CD8-positive, alpha-beta memory T cell (primary cell): ENCODE data around the gene PIGC. TPM values are rescaled to one million over a fixed set of nuclear protein-coding genes. Genes with fewer than 3 reads are reported as not detected.

ENCODE experiments used
- CTCF ChIA-PET: fragments of 350-600 bp; sonication (Branson Sonifier 250); formaldehyde crosslinking; loops from one replicate; lab custom pipeline; 2021; ENCODE audit warnings: antibody characterized with exemption; lab: Charles Lee
- POLR2A ChIA-PET: fragments of 350-600 bp; sonication (Branson Sonifier 250); formaldehyde crosslinking; loops from one replicate; lab custom pipeline; 2021; ENCODE audit warnings: antibody characterized with exemption; lab: Charles Lee
- DNase-seq, 5 donors: peaks; one replicate each; pipeline versions ENCODE4 v3.0.0 to v3.0.0-alpha.2; 2020 to 2022; ENCODE audit warnings: mixed read lengths in 1 of 5
- H3K27ac ChIP-seq: one replicate; pipeline ENCODE4 v1.7.0; 2013; ENCODE audit warnings: low read depth, mild to moderate bottlenecking, low read length, moderate library complexity
- H3K27me3 ChIP-seq: 2 replicates; pipeline ENCODE4 v1.7.0; 2013; ENCODE audit warnings: low read length, mild to moderate bottlenecking; ENCODE audit not compliant: insufficient read depth, poor library complexity, severe bottlenecking
- H3K36me3 ChIP-seq: 2 replicates; pipeline ENCODE4 v1.7.0; 2013; ENCODE audit warnings: mild to moderate bottlenecking, low read length, moderate library complexity; ENCODE audit not compliant: insufficient read depth
- H3K4me1 ChIP-seq: 2 replicates; pipeline ENCODE4 v1.7.0; 2013; ENCODE audit warnings: mild to moderate bottlenecking, low read length, moderate library complexity; ENCODE audit not compliant: insufficient read depth
- H3K4me3 ChIP-seq: 2 replicates; pipeline ENCODE4 v1.7.0; 2013; ENCODE audit warnings: mild to moderate bottlenecking, low read length
- H3K9me3 ChIP-seq: 2 replicates; pipeline ENCODE4 v1.7.0; 2013; ENCODE audit warnings: mild to moderate bottlenecking, low read length
- H3K27ac Mint-ChIP-seq, 8 donors: one replicate each; pipeline ENCODE4 v1.8.0; 2020 to 2021; ENCODE audit warnings: mixed read lengths in 8 of 8, mild to moderate bottlenecking in 6 of 8, inconsistent platforms in 3 of 8, moderate library complexity in 3 of 8
- H3K27me3 Mint-ChIP-seq, 2 donors: one replicate each; pipeline ENCODE4 v1.8.0; 2020 to 2021; ENCODE audit warnings: mixed read lengths in 2 of 2, mild to moderate bottlenecking in 1 of 2, moderate library complexity in 1 of 2
- H3K36me3 Mint-ChIP-seq, 3 donors: one replicate each; pipeline ENCODE4 v1.8.0; 2020 to 2021; ENCODE audit warnings: mixed read lengths in 3 of 3, inconsistent platforms in 1 of 3, mild to moderate bottlenecking in 1 of 3
- H3K4me1 Mint-ChIP-seq, 3 donors: one replicate each; pipeline ENCODE4 v1.8.0; 2020 to 2021; ENCODE audit warnings: mixed read lengths in 3 of 3, inconsistent platforms in 1 of 3, mild to moderate bottlenecking in 1 of 3
- H3K4me3 Mint-ChIP-seq, 7 donors: one replicate each; pipeline ENCODE4 v1.8.0; 2020 to 2021; ENCODE audit warnings: mixed read lengths in 7 of 7, mild to moderate bottlenecking in 6 of 7, moderate library complexity in 4 of 7, inconsistent platforms in 2 of 7
- H3K9me3 Mint-ChIP-seq, 5 donors: one replicate each; pipeline ENCODE4 v1.8.0; 2020 to 2022; ENCODE audit warnings: mixed read lengths in 5 of 5, mild to moderate bottlenecking in 3 of 5, moderate library complexity in 2 of 5, inconsistent platforms in 1 of 5
- polyA plus RNA-seq: library from polyadenylated mRNA; unstranded; fragments of 300-500 nt; fragmentation: Illumina TruSeq; gene quantifications from one replicate; pipeline ENCODE4 v1.2.3, GENCODE V29; 2021
- total RNA-seq, 2 experiments: library from RNA; stranded (reverse); gene quantifications; one replicate each; pipeline ENCODE4 v1.2.3, GENCODE V29; 2021

PIGC gene
- total and polyA plus RNA-seq, 3 experiments from 2014 or later: 26.4 to 88.5 (median 27.8) TPM

DNA sequence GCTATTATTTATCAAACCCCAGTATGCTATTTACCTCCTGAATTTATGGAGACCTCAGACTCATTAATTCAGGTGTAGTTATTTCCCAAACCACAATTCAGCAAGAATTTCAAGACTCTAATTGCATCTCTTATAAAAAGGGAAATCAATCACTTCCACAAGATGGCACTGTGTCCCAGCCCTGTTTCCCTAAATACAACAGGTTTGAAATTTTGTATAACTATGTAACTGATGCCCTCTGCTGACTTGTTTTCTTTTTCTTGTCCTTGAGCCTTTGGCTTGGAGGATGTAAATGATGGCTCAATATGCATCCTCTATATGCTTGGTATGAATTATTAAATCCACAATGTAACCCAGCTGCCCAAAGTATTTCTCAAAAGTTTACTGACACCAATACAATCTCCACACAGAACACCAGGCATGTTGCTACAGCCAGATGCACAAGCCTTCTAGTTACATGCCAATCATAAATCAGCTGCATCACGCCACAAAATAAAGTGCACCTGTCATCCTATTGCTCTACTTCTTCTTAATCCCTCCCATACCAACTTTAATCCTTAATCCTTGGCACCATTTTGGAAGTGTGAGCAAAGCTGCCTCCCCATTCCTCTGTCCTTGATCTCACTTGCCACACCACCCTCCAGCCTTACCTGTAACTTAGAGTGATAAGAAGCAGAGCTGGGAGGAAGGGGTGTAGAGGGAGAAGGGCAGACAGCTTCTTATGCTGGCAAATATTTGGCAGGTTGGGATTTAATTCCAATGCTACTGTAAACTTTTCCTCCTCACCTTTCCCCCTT, 14.3 kb downstream of the PIGC start:
- POLR2A ChIA-PET: interaction anchor here (1.1 to 1.3 kb wide), 2 partner anchors 10 to 15 kb away, joined by 3 read pairs; partner anchors contain the start of gene PIGC
- no peaks in the 10 kb centered on the region for H3K27me3 Mint-ChIP-seq
- no peaks in the 10 kb centered on the region for H3K27me3 ChIP-seq
- H3K36me3 ChIP-seq: no peaks in the 10 kb centered on the region
- no peaks in the 10 kb centered on the region for H3K9me3 Mint-ChIP-seq
- no peaks in the 10 kb centered on the region for H3K9me3 ChIP-seq
- H3K4me1 Mint-ChIP-seq: peaks cover 19 to 44% (median 38%) of the 10 kb centered on the region in 3 donors
- H3K4me3 Mint-ChIP-seq: no peak overlapping the region
- H3K27ac ChIP-seq: no peak overlapping the region
- no peak overlapping the region for H3K4me3 ChIP-seq
- peak in 4 of 5 donors; percentile 14 to 58 (median 50) for DNase-seq
- H3K4me1 ChIP-seq: peaks cover 66% of the 10 kb centered on the region
- peak overlapping the region in 4 of 8 donors; percentile 18 to 57 (median 26) for H3K27ac Mint-ChIP-seq
- H3K36me3 Mint-ChIP-seq: peaks cover 0 to 9% (median 2%) of the 10 kb centered on the region in 3 donors
- CTCF ChIA-PET: interaction anchor here (0.6 to 5.3 kb wide), 7 partner anchors 13 to 1855 kb away, joined by 3 to 55 read pairs (median 3); partner anchors contain the start of gene PIGC

DNA sequence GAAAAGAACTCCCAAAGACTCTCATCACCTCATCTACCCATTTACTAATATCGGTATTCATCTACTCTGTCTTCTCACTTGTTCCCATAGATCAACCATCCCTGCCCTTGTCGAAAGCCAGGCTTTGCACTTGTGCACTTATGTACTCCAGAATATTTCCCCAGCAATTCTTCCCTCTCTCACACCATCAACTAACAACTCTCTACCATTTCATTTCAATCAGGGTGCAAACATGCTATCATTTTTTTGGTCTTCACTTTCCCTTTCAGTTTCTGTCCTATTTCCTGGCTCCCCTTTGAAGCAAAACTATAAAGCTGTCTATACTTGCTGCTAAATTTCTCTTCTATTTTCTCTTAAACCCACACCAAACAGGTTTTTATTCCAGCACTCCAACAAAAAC, 16.7 kb downstream of the PIGC start:
- Mint-ChIP-seq H3K27me3 (no peaks in the 10 kb centered on the region), H3K36me3 (peaks cover 0 to 3% (median 2%) of the 10 kb centered on the region in 3 donors), H3K4me1 (peaks cover 9 to 26% (median 25%) of the 10 kb centered on the region in 3 donors), H3K9me3 (no peaks in the 10 kb centered on the region), H3K4me3 (no peak overlapping the region), H3K27ac (no peak overlapping the region)
- Histone ChIP-seq H3K27ac (no peak overlapping the region), H3K9me3 (no peaks in the 10 kb centered on the region), H3K4me3 (no peak overlapping the region), H3K36me3 (no peaks in the 10 kb centered on the region), H3K27me3 (no peaks in the 10 kb centered on the region), H3K4me1 (peaks cover 56% of the 10 kb centered on the region)
- ChIA-PET CTCF (interaction anchor here (5.3 kb wide), 1 partner anchor 15 kb away, joined by 55 read pairs; the partner anchor contains the start of gene PIGC), POLR2A (interaction anchor here (1.0 kb wide), 1 partner anchor 17 kb away, joined by 3 read pairs; the partner anchor contains the start of gene PIGC)
- peak in 1 of 5 donors; percentile 32 for DNase-seq

DNA sequence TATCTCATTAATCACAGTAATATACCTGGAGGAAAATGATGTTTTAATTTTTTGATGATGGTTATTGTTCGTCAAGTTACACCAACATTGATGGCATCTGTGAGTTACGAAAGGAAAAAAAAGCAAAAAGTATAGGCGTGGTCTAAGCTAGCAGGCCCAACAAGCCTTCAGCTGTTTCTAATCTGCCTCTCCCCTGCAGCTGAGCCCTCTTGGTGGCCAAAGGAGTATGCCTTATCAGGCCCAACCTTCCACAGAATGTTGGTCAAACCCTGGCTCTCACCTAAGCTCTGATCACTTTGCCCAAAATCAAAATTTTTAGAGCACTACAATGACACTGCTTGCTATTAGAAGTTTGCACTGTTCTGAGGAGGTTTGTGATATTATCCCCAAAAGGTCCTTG, 18.5 kb downstream of the PIGC start:
- Histone ChIP-seq H3K9me3 (no peaks in the 10 kb centered on the region), H3K4me3 (no peak overlapping the region), H3K4me1 (peaks cover 37% of the 10 kb centered on the region), H3K36me3 (no peaks in the 10 kb centered on the region), H3K27me3 (no peaks in the 10 kb centered on the region), H3K27ac (no peak overlapping the region)
- H3K9me3 Mint-ChIP-seq: no peaks in the 10 kb centered on the region
- H3K27me3 Mint-ChIP-seq: peaks cover 0 to 1% of the 10 kb centered on the region in 2 donors
- no peak for DNase-seq
- H3K4me3 Mint-ChIP-seq: no peak overlapping the region
- H3K4me1 Mint-ChIP-seq: peaks cover 4 to 13% (median 12%) of the 10 kb centered on the region in 3 donors
- H3K27ac Mint-ChIP-seq: no peak overlapping the region
- ChIA-PET POLR2A (no interaction called here), CTCF (no interaction called here)
- H3K36me3 Mint-ChIP-seq: peaks cover 0 to 3% (median 0%) of the 10 kb centered on the region in 3 donors

DNA sequence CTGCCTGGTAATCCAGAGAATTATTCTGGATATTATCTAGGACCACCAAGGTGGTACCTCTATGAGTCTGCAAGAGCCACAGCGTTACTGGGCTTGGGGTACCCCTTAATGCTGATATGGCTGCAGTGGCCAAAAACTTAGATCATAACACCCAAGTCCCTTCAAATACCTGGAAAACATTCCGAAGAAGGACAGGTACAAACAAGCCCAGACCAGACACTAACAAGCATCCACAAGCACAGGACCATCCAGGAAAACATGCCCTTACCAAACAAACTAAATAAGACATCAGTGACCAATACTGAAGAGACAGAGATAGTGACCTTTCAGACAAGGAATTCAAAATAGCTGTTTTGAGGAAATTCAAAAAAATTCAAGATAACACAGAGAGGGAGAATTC, 20.5 kb downstream of the PIGC start:
- Histone ChIP-seq H3K36me3 (no peaks in the 10 kb centered on the region), H3K27ac (no peak overlapping the region), H3K9me3 (no peaks in the 10 kb centered on the region), H3K4me1 (peaks cover 22% of the 10 kb centered on the region), H3K4me3 (no peak overlapping the region), H3K27me3 (no peaks in the 10 kb centered on the region)
- H3K4me1 Mint-ChIP-seq: peaks cover 0 to 4% (median 2%) of the 10 kb centered on the region in 3 donors
- H3K9me3 Mint-ChIP-seq: no peaks in the 10 kb centered on the region
- peaks cover 0 to 3% (median 0%) of the 10 kb centered on the region in 3 donors for H3K36me3 Mint-ChIP-seq
- H3K4me3 Mint-ChIP-seq: no peak overlapping the region
- DNase-seq: no peak
- ChIA-PET POLR2A (no interaction called here), CTCF (no interaction called here)
- H3K27me3 Mint-ChIP-seq: peaks cover 0 to 1% of the 10 kb centered on the region in 2 donors
- no peak overlapping the region for H3K27ac Mint-ChIP-seq

DNA sequence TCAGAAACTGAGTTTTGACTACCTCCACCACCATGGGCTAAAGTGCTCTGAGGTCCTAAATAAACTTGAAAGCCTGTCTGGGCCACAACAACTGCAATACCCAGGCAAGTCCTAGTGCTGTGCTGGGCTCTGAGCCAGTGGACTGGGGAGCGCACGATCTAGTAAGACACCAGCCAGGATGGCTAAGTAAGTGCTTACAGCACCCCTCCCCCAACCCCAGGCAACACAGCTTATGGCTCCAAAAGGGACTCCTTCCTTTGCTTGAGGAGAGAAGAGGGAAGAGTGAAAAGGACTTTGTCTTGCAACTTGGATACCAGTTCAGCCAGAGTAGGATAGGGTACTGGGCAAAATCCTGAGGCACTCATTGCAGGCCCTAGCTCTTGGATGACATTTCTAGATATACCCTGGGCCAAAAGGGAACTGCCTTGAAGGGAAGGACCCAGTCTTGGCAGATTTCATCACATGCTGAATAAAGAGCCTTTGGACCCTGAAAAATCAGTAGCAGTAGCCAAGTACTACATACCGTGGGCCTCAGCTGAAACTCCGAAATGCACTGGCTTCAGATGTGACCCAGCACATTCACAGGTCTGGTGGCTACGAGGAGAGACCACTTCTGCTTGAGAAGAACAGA, 21.8 kb downstream of the PIGC start:
- H3K9me3 Mint-ChIP-seq: no peaks in the 10 kb centered on the region
- Histone ChIP-seq H3K9me3 (no peaks in the 10 kb centered on the region), H3K4me3 (no peak overlapping the region), H3K36me3 (no peaks in the 10 kb centered on the region), H3K27ac (no peak overlapping the region), H3K4me1 (peaks cover 9% of the 10 kb centered on the region), H3K27me3 (no peaks in the 10 kb centered on the region)
- ChIA-PET POLR2A (no interaction called here), CTCF (no interaction called here)
- H3K27ac Mint-ChIP-seq: peak overlapping the region in 1 of 8 donors; percentile 29
- peaks cover 0 to 1% of the 10 kb centered on the region in 2 donors for H3K27me3 Mint-ChIP-seq
- peaks cover 0 to 4% (median 2%) of the 10 kb centered on the region in 3 donors for H3K4me1 Mint-ChIP-seq
- peaks cover 0 to 3% (median 0%) of the 10 kb centered on the region in 3 donors for H3K36me3 Mint-ChIP-seq
- no peak overlapping the region for H3K4me3 Mint-ChIP-seq
- no peak for DNase-seq

DNA sequence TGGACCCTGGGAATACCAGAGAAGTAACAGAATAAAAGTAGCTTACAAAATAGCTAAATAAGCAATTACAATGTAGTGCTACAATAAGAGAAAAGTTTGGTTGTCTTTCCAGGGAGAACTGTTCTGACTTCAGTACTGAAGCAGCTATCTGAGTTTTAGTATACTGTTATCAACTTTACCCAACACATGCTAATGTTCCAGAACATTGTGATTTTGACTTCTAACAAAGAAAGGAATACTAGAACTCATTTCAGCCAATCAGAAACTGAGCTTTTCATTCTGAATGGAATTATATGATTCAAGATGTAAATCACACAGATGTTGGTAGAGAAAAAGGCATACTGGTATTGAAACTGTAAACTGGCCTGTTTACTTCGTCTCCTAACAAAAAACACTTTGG, 23.5 kb downstream of the PIGC start, which contains the start of gene C1orf105:
C1orf105 (plus strand) TSS at position 301 of the 400 bp plus-strand sequence. CDS start 201 bp downstream, outside the sequence.
- H3K36me3 Mint-ChIP-seq: peaks cover 0 to 3% (median 0%) of the 10 kb centered on the region in 3 donors
- H3K27me3 Mint-ChIP-seq: peaks cover 0 to 1% of the 10 kb centered on the region in 2 donors
- Histone ChIP-seq H3K36me3 (no peaks in the 10 kb centered on the region), H3K27me3 (no peaks in the 10 kb centered on the region), H3K4me3 (no peak within 1 kb of the TSS), H3K9me3 (no peaks in the 10 kb centered on the region), H3K27ac (no peak within 1 kb of the TSS), H3K4me1 (no peaks in the 10 kb centered on the region)
- H3K4me1 Mint-ChIP-seq: peaks cover 0 to 4% (median 2%) of the 10 kb centered on the region in 3 donors
- H3K27ac Mint-ChIP-seq: peak within 1 kb of the TSS in 3 of 8 donors; percentile 11 to 51 (median 41)
- H3K9me3 Mint-ChIP-seq: no peaks in the 10 kb centered on the region
- no peak for DNase-seq
- H3K4me3 Mint-ChIP-seq: no peak within 1 kb of the TSS
- ChIA-PET POLR2A (no interaction called here), CTCF (no interaction called here)

DNA sequence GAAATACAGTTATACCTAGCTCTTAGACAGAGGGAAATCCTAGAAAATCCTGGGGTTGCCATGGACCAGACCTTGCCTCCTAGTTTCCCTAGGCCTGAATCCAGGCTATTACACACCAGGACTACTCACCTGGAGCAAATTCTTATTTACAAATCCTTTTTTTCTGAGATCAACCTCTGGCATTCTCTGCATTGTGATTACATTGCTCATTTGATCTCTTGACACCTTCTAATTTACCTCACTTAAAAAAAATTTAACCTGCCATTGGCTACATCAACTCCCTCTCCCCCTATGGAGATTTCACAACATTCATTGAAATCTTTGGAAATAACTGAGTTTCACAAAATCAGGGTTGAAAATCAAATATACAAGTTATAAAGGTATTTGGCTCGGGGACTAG, 26.3 kb downstream of the PIGC start:
- Histone ChIP-seq H3K27ac (no peak overlapping the region), H3K9me3 (no peaks in the 10 kb centered on the region), H3K4me1 (no peaks in the 10 kb centered on the region), H3K36me3 (no peaks in the 10 kb centered on the region), H3K4me3 (no peak overlapping the region), H3K27me3 (no peaks in the 10 kb centered on the region)
- ChIA-PET CTCF (interaction anchor here (1.4 kb wide), 1 partner anchor 18 kb away, joined by 3 read pairs; no protein-coding TSS in a partner anchor), POLR2A (no interaction called here)
- Mint-ChIP-seq H3K36me3 (peaks cover 3 to 11% (median 4%) of the 10 kb centered on the region in 3 donors), H3K4me1 (peaks cover 0 to 4% (median 2%) of the 10 kb centered on the region in 3 donors), H3K4me3 (no peak overlapping the region), H3K27ac (no peak overlapping the region), H3K27me3 (peaks cover 0 to 1% of the 10 kb centered on the region in 2 donors), H3K9me3 (no peaks in the 10 kb centered on the region)
- DNase-seq: no peak
